Central memory CD8-positive, alpha-beta T cell (primary cell): ENCODE results near the gene TAF15.

Source experiments
- ATAC-seq: fragments of 150-1000 bp; cut with Tn5 transposase; replicated peaks from 2 replicates; pipeline ENCODE4 v1.10.0; 2022; ENCODE audit warnings: mild to moderate bottlenecking, moderate FRiP score, moderate number of reproducible peaks; ENCODE audit not compliant: poor library complexity, severe bottlenecking; ENCODE audit errors: extremely low read depth
- DNase-seq, 2 donors: peaks; one replicate each; pipeline ENCODE4 v3.0.0; 2021; ENCODE audit warnings: low spot score in 2 of 2
- H3K27ac Mint-ChIP-seq: one replicate; pipeline ENCODE4 v1.8.0; 2022; ENCODE audit warnings: low read depth, mild to moderate bottlenecking, moderate library complexity, mixed read lengths
- H3K27me3 Mint-ChIP-seq: one replicate; pipeline ENCODE4 v1.8.0; 2022; ENCODE audit warnings: mixed read lengths
- H3K36me3 Mint-ChIP-seq: one replicate; pipeline ENCODE4 v1.8.0; 2022; ENCODE audit warnings: mild to moderate bottlenecking, moderate library complexity, mixed read lengths; ENCODE audit not compliant: insufficient read depth
- H3K4me1 Mint-ChIP-seq: one replicate; pipeline ENCODE4 v1.8.0; 2022; ENCODE audit warnings: mixed read lengths
- H3K4me3 Mint-ChIP-seq: one replicate; pipeline ENCODE4 v1.8.0; 2022; ENCODE audit warnings: mild to moderate bottlenecking, moderate library complexity, mixed read lengths
- H3K9me3 Mint-ChIP-seq: one replicate; pipeline ENCODE4 v1.8.0; 2022; ENCODE audit warnings: mixed read lengths

The TAF15 gene

GRCh38 chr17:35846055-35846809 lies 36.9 kb downstream of the TAF15 start:
- H3K4me1 Mint-ChIP-seq, result peaks cover 26% of the 10 kb centered on the region
- no peaks in the 10 kb centered on the region for H3K27me3 Mint-ChIP-seq
- peak overlapping the region; percentile 24 for H3K27ac Mint-ChIP-seq
- no peak overlapping the region for H3K4me3 Mint-ChIP-seq
- no peak for DNase-seq
- ATAC-seq, result no peak
- peaks cover 47% of the 10 kb centered on the region for H3K36me3 Mint-ChIP-seq
- H3K9me3 Mint-ChIP-seq, result no peaks in the 10 kb centered on the region

- Mint-ChIP-seq H3K4me1 (peaks cover 29% of the 10 kb centered on the region), H3K36me3 (peaks cover 40% of the 10 kb centered on the region), H3K27ac (no peak overlapping the region), H3K9me3 (no peaks in the 10 kb centered on the region), H3K4me3 (no peak overlapping the region), H3K27me3 (no peaks in the 10 kb centered on the region)
- DNase-seq, result no peak
- no peak for ATAC-seq
These were observed 37.7 kb downstream of the TAF15 start for GRCh38 chr17:35847006-35847405.

DNA sequence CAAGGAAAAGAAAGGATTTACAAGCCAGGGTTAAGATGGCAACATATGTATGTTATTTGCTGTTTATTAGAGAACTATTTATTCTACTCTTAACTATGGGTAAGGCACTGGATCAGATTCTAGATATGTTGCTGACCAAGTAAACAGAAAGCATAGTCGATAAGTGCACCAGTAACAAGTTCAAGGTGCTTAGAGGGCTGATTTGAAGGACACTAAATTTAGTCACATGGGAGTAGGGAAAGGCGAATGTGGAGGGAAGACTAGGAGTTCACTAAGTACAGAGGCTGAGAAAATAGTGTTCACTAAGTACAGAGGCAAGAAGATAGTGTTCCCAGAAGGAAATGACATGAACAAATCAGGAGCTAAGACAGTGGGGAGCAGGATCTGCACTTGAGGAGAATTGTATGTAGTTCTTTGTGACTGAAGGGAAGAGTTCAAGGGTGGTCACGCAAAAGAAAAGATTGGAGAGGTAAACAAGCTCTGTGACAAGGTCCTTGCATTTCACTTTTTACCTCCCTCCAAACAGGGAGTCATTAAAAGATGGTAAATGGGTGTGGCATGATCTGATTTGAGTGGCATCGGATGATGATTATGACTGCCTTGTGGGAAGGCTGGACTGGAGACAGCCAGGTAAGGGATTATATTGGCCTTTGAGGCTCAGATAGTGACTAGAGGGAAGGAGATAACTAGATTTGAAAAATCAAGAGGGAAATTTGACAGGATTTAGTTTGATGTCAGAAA lies 38.5 kb downstream of the TAF15 start:
- DNase-seq (no peak), ATAC-seq (no peak)
- peak overlapping the region; percentile 19 for H3K27ac Mint-ChIP-seq
- H3K9me3 Mint-ChIP-seq, result no peaks in the 10 kb centered on the region
- peaks cover 34% of the 10 kb centered on the region for H3K4me1 Mint-ChIP-seq
- peaks cover 33% of the 10 kb centered on the region for H3K36me3 Mint-ChIP-seq
- H3K4me3 Mint-ChIP-seq, result no peak overlapping the region
- H3K27me3 Mint-ChIP-seq, result no peaks in the 10 kb centered on the region

DNA sequence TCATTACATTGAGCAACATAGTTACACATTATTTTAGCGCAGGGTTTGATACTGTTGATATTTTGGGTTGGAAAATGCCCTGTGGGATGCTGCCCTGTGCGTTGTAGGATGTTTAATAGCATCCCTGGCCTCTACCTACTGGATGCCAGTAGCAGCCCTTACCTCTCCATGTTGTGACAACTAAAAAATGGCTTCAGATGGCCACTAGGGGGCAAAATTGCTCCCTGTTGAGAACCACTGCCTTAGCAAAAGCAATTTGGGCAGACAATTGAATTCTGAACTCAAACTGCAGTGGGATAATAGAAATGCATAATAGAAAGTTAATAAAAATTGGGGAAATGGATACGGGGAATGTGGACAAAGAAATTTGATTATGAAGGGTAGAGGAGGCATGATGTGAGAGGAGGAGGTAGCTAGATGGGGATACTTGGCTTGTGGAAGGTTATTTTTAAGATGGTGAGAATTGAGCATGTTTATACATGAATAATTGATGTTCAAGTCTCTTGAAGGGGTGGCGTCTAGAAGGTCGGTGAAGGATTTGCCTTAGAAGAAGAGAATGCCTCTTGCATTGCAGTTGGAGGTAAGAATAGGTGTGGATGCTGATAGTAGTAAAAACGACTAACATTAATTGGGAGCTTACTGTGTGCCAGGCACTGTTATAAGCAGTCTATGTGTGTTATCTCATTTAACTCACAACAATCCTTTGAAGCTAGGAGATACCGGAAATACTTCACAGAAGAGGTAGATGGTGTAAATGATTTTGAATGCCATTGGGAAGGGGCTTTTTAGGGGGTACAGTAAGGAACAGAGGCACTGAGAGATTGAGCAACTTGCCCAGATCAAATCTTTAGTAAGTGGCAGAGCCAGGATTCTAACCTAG lies 40.4 kb downstream of the TAF15 start:
- H3K4me3 Mint-ChIP-seq, result peak overlapping the region; percentile 42
- H3K27me3 Mint-ChIP-seq, result no peaks in the 10 kb centered on the region
- H3K27ac Mint-ChIP-seq, result peak overlapping the region; percentile 70
- no peaks in the 10 kb centered on the region for H3K9me3 Mint-ChIP-seq
- H3K36me3 Mint-ChIP-seq, result peaks cover 21% of the 10 kb centered on the region
- peak; percentile 35 to 65 for DNase-seq
- peaks cover 39% of the 10 kb centered on the region for H3K4me1 Mint-ChIP-seq
- peak; percentile 87 for ATAC-seq

DNA sequence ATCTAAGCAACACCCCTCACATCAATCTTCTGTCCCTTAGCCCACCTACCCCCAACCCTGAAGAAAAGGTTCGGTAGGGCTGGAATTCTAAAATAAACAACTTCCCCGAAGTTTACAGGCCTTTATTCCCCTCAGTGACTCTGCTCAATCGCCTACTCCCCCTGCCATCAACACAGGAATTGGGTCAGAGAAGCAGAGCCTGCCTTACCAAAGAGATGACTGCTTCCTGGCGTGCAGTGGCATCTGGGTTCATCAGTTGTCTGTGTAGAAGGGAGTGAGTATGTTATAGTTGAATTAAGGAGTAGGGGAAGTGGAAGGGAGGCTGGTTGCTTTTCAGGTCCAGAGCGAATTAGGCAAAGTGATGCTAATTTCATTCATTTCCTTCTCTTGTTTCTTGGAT lies 46.7 kb downstream of the TAF15 start:
- Mint-ChIP-seq H3K36me3 (peaks cover 5% of the 10 kb centered on the region), H3K9me3 (no peaks in the 10 kb centered on the region), H3K27me3 (no peaks in the 10 kb centered on the region), H3K4me1 (peaks cover 31% of the 10 kb centered on the region), H3K27ac (peak overlapping the region; percentile 17), H3K4me3 (no peak overlapping the region)
- ATAC-seq (no peak), DNase-seq (no peak)

GRCh38 chr17:35856603-35857002 lies 47.3 kb downstream of the TAF15 start:
- Mint-ChIP-seq H3K36me3 (peaks cover 7% of the 10 kb centered on the region), H3K27me3 (no peaks in the 10 kb centered on the region), H3K4me1 (peaks cover 25% of the 10 kb centered on the region), H3K27ac (no peak overlapping the region), H3K9me3 (no peaks in the 10 kb centered on the region), H3K4me3 (no peak overlapping the region)
- DNase-seq (no peak), ATAC-seq (no peak)

DNA sequence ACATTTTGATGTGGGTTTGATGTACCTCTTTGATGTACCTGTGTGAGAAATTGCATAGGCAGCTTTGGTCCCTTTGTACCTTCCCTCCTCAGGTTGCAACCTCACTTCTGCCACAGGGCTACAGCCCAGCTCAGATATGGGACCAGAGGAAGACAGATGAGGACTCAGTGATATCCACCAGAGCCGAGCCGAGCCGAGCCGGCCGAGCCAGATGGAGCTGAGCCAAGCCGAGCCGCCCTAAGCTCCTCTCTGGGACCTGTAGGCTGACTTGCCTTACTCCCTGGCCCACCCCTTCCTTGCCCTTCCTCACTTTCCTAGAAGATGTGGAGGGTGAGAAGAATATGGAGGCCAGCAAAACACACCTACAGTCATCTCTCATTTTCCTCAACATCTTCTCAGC lies 55.6 kb downstream of the TAF15 start:
- Mint-ChIP-seq H3K4me3 (no peak overlapping the region), H3K27me3 (no peaks in the 10 kb centered on the region), H3K27ac (no peak overlapping the region), H3K36me3 (peaks cover 15% of the 10 kb centered on the region), H3K9me3 (no peaks in the 10 kb centered on the region), H3K4me1 (peaks cover 26% of the 10 kb centered on the region)
- no peak for ATAC-seq
- no peak for DNase-seq

GRCh38 chr17:35865412-35866340 lies 56.4 kb downstream of the TAF15 start:
- no peaks in the 10 kb centered on the region for H3K9me3 Mint-ChIP-seq
- H3K27me3 Mint-ChIP-seq, result no peaks in the 10 kb centered on the region
- DNase-seq, result no peak
- no peak for ATAC-seq
- H3K4me1 Mint-ChIP-seq, result peaks cover 29% of the 10 kb centered on the region
- no peak overlapping the region for H3K4me3 Mint-ChIP-seq
- peak overlapping the region; percentile 44 for H3K27ac Mint-ChIP-seq
- peaks cover 19% of the 10 kb centered on the region for H3K36me3 Mint-ChIP-seq

GRCh38 chr17:35866341-35866950 lies 57.2 kb downstream of the TAF15 start:
- Mint-ChIP-seq H3K27ac (peak overlapping the region; percentile 44), H3K4me1 (peaks cover 37% of the 10 kb centered on the region), H3K36me3 (peaks cover 23% of the 10 kb centered on the region), H3K9me3 (no peaks in the 10 kb centered on the region), H3K27me3 (no peaks in the 10 kb centered on the region), H3K4me3 (no peak overlapping the region)
- no peak for ATAC-seq
- no peak for DNase-seq

GRCh38 chr17:35867574-35867973 lies 58.3 kb downstream of the TAF15 start:
- DNase-seq (no peak), ATAC-seq (no peak)
- H3K27ac Mint-ChIP-seq, result no peak overlapping the region
- H3K36me3 Mint-ChIP-seq, result peaks cover 32% of the 10 kb centered on the region
- no peaks in the 10 kb centered on the region for H3K27me3 Mint-ChIP-seq
- peaks cover 44% of the 10 kb centered on the region for H3K4me1 Mint-ChIP-seq
- no peaks in the 10 kb centered on the region for H3K9me3 Mint-ChIP-seq
- H3K4me3 Mint-ChIP-seq, result no peak overlapping the region

GRCh38 chr17:35868737-35869136 lies 59.5 kb downstream of the TAF15 start, which contains the start of gene HEATR9:
Gene HEATR9 (minus strand): TSS chr17:35868891. CDS start chr17:35868742, 149 bp downstream.
- Mint-ChIP-seq H3K27ac (peak within 1 kb of the TSS; percentile 9), H3K36me3 (peaks cover 43% of the 10 kb centered on the region), H3K4me1 (peaks cover 51% of the 10 kb centered on the region), H3K4me3 (no peak within 1 kb of the TSS), H3K27me3 (no peaks in the 10 kb centered on the region), H3K9me3 (no peaks in the 10 kb centered on the region)
- no peak for DNase-seq
- ATAC-seq, result no peak
